Adrenal gland (tissue), 12 donors: ENCODE data around the gene TRIM27. TPM values are rescaled to one million over a fixed set of nuclear protein-coding genes. Genes with fewer than 3 reads are reported as not detected.
"Not testable (repeated sequence)": the region's sequence is repeated elsewhere in the genome, so short reads cannot be mapped to it uniquely, and the experiment has no call there.

Source experiments
- DNase-seq, 7 donors: peaks; one replicate each; pipeline ENCODE4 v3.0.0-alpha.2; 2019 to 2020
- H3K27ac ChIP-seq, 5 donors: fragments of 200-600 bp; sonication (generic) in 4 of 5; 1 replicate in 3 of 5; 2 replicates in 2 of 5; pipeline versions ENCODE4 v1.5.1 to v1.8.0; 2016 to 2020; ENCODE audit warnings: mild to moderate bottlenecking in 1 of 5
- H3K27me3 ChIP-seq: fragments of 200-600 bp; 2 replicates; pipeline ENCODE4 v1.8.0; 2021
- H3K36me3 ChIP-seq, 2 donors: fragments of 200-600 bp; replicated peaks in 1 of 2; 1 replicate in 1 of 2; 2 replicates in 1 of 2; pipeline versions ENCODE4 v1.5.1 to v1.8.0; 2018 to 2022
- H3K4me1 ChIP-seq, 2 donors: fragments of 200-600 bp; replicated peaks in 1 of 2; 1 replicate in 1 of 2; 2 replicates in 1 of 2; pipeline versions ENCODE4 v1.5.1 to v1.8.0; 2018 to 2021
- H3K4me3 ChIP-seq, 4 donors: fragments of 200-600 bp; sonication (generic) in 3 of 4; one replicate each; pipeline ENCODE4 v1.5.1; 2016 to 2018
- H3K9me3 ChIP-seq, 3 donors: fragments of 200-600 bp; sonication (generic) in 1 of 3; replicated peaks in 1 of 3; 1 replicate in 2 of 3; 2 replicates in 1 of 3; pipeline versions ENCODE4 v1.5.1 to v1.8.0; 2016 to 2021
- POLR2A ChIP-seq, 2 donors: fragments of 450-650 bp; IDR thresholded peaks; one replicate each; pipeline ENCODE4 v1.6.1; 2017; ENCODE audit warnings: antibody characterized with exemption in 2 of 2, mild to moderate bottlenecking in 2 of 2, moderate library complexity in 1 of 2
- WGBS, 4 donors: extraction: QIAGEN DNeasy Blood & Tissue Kit in 2 of 4; methylation state at CpG; one replicate each; pipeline versions ENCODE4 v1.1.5 to v1.1.7; 2013 to 2017; 5-methylcytosine and 5-hydroxymethylcytosine counted together
- intact Hi-C, 2 donors: fragments of 100-400 bp; cut with DNase I; formaldehyde crosslinking; loops; one replicate each; pipeline versions ENCODE4 v1.14.1 to v1.15.0; 2022 to 2023
- polyA plus RNA-seq, 3 donors: library from polyadenylated mRNA; stranded (reverse); fragments of 200-250 nt in 2 of 3; fragments of 350-450 nt in 1 of 3; fragmentation: Illumina TruSeq in 1 of 3; extraction: RNeasy Lipid Tissue Mini Kit (QIAGEN cat#74804) in 1 of 3; gene quantifications; one replicate each; pipeline ENCODE4 v1.2.3, GENCODE V29; 2013 to 2014
- total RNA-seq, 9 donors: library from RNA; depleted of rRNA in 4 of 9; stranded (reverse); fragments of >200 nt in 4 of 9; fragments of 120-200 nt in 1 of 9; fragmentation: NEBNext Ultra II Directional in 1 of 9; extraction: Animal tissue kit (Norgen Biotek cat#: 25700) in 1 of 9; gene quantifications; one replicate each; pipeline versions ENCODE4 v1.1.0 to v1.2.4, GENCODE V29; 2013 to 2023
- TF ChIP-seq, protein P1 (sequence below), 6 experiments: fragments of 450-650 bp in 4 of 6; fragments of 200-600 bp in 2 of 6; sonication (generic) in 1 of 6; IDR thresholded peaks; 1 replicate in 5 of 6; 2 replicates in 1 of 6; pipeline versions ENCODE4 v1.5.1 to v1.8.0; 2016 to 2021; ENCODE audit warnings: antibody characterized with exemption in 6 of 6, mild to moderate bottlenecking in 2 of 6, moderate library complexity in 1 of 6
- donor health status: healthy with polysubstance abuse.
- donor health status: Bipolar disorder and iron deficiency.
- donor health status: DM: yes; HTN: yes; CAD: no.
- donor health status: DM: no; HTN: no; CAD: no.
- donor health status: DM: no; HTN: no; CAD: no.
- donor health status: DM: yes; HTN: yes; CAD: no.

TRIM27 gene
- total and polyA plus RNA-seq, 12 donors = 38.3 to 72.2 (median 49.7) TPM

GRCh38 chr6:28871335-28872156 lies 52.2 kb downstream of the TRIM27 start:
- intact Hi-C loops = no loop called here
- Histone ChIP-seq H3K4me3 (no peak overlapping the region), H3K4me1 (no peaks in the 10 kb centered on the region), H3K27me3 (peaks cover 2% of the 10 kb centered on the region), H3K9me3 (no peaks in the 10 kb centered on the region), H3K36me3 (no peaks in the 10 kb centered on the region), H3K27ac (no peak overlapping the region)
- DNase-seq = no peak
- WGBS, 4 donors = 83 to 92% (median 89%) methylated on average over 10 to 13 of the region's 13 CpGs
- TF ChIP-seq, protein P1, sequence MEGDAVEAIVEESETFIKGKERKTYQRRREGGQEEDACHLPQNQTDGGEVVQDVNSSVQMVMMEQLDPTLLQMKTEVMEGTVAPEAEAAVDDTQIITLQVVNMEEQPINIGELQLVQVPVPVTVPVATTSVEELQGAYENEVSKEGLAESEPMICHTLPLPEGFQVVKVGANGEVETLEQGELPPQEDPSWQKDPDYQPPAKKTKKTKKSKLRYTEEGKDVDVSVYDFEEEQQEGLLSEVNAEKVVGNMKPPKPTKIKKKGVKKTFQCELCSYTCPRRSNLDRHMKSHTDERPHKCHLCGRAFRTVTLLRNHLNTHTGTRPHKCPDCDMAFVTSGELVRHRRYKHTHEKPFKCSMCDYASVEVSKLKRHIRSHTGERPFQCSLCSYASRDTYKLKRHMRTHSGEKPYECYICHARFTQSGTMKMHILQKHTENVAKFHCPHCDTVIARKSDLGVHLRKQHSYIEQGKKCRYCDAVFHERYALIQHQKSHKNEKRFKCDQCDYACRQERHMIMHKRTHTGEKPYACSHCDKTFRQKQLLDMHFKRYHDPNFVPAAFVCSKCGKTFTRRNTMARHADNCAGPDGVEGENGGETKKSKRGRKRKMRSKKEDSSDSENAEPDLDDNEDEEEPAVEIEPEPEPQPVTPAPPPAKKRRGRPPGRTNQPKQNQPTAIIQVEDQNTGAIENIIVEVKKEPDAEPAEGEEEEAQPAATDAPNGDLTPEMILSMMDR (IDR thresholded peaks at IDR 0.05) = no peak
- TF ChIP-seq POLR2A (IDR thresholded peaks at IDR 0.05) = no peak

- DNase-seq = no peak
- Histone ChIP-seq H3K36me3 (no peaks in the 10 kb centered on the region), H3K27ac (no peak overlapping the region), H3K4me1 (peaks cover 0 to 3% of the 10 kb centered on the region in 2 donors), H3K9me3 (no peaks in the 10 kb centered on the region), H3K27me3 (no peaks in the 10 kb centered on the region), H3K4me3 (no peak overlapping the region)
- intact Hi-C loops = no loop called here
- TF ChIP-seq POLR2A (IDR thresholded peaks at IDR 0.05) = no peak
- TF ChIP-seq, protein P1 (IDR thresholded peaks at IDR 0.05) = no peak
- 58 to 78% (median 73%) methylated on average over 2 of the region's 2 CpGs for WGBS, 4 donors
Observed at GRCh38 chr6:28868873-28869272, 54.9 kb downstream of the TRIM27 start.

DNA sequence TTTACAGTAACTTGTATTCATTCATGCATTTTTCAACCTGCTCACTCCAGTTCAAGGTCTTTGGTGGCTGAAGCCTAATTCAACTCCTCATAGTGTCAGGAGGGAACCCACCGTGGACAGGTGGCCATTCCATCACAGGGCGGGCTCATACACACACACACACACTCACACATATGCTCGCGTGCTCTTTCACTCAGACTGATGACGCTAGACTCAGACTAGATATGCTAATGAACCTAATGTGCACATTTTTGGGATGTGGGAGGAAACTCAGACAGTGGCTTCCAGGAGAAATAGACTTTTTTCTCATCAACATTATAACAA lies 56.7 kb downstream of the TRIM27 start:
- 36 to 49% (median 46%) methylated on average over 5 of the region's 5 CpGs for WGBS, 4 donors
- H3K4me1 ChIP-seq = peaks cover 3% of the 10 kb centered on the region in 2 donors
- no peaks in the 10 kb centered on the region for H3K36me3 ChIP-seq
- H3K4me3 ChIP-seq = peak overlapping the region in 1 of 4 donors; percentile 69
- no peak for DNase-seq
- H3K9me3 ChIP-seq = no peaks in the 10 kb centered on the region
- intact Hi-C loops = no loop called here
- no peak for TF ChIP-seq POLR2A (IDR thresholded peaks at IDR 0.05)
- TF ChIP-seq, protein P1 (IDR thresholded peaks at IDR 0.05) = no peak
- H3K27me3 ChIP-seq = no peaks in the 10 kb centered on the region
- H3K27ac ChIP-seq = peak overlapping the region in 2 of 5 donors; percentile 67 to 84

GRCh38 chr6:28866205-28867085 lies 57.3 kb downstream of the TRIM27 start:
- DNase-seq = peak; percentile 23 to 62 (median 29)
- H3K27me3 ChIP-seq, intact Hi-C loops: not testable (repeated sequence)

More at GRCh38 chr6:28866205-28867085, 57.3 kb downstream of the TRIM27 start:
- not testable (repeated sequence) for H3K4me1 ChIP-seq, H3K9me3 ChIP-seq, H3K36me3 ChIP-seq
- 1 to 10% (median 1%) methylated on average over 4 to 60 of the region's 60 CpGs for WGBS, 4 donors
- Histone ChIP-seq H3K4me3 (peak overlapping the region in 3 of 4 donors; percentile 24 to 69 (median 33)), H3K27ac (peak overlapping the region in 2 of 5 donors; percentile 67 to 84)
